ENCODE results near the gene DESI1.

- TF ChIP-seq EZH2 (IDR thresholded peaks at IDR 0.05) (no peak), POLR2AphosphoS5 (IDR thresholded peaks at IDR 0.05; ENCODE audit: borderline replicate concordance, low read depth, low read length) (no peak)
Observed at GRCh38 chr22:41657709-41658108, 36.9 kb upstream of the DESI1 start.
